ENCODE results near the gene GAPDHS.

Gene GAPDHS

DNA sequence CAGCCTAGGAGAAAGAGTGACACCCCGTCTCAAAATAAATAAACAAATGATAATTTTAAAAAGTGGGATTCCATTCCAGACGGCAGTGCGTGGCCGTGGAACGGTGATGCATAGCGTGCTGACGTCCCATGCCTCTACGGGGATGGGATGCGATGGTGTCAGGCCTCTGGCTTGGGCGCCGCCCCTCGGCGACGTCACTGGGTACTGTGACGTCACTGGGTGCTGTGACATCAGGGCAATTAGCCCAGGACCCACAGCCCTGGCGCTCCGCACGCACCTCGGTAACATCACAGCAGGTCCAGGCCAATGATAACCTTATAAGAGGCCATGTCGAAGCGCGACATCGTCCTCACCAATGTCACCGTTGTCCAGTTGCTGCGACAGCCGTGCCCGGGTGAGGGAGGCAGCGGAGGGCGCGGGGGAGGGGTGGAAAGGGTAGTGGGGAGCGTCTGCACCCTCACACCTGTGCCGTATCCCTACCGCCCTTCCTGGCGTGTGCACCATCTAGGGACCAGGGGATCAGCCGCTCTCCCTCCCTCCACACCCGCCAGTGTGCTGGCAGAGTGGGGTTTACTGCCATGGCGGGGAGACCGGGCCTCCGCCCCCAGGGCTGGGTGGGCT, at the start of gene GAPDHS:
GAPDHS (plus strand) TSS at position 256 of the 621 bp plus-strand sequence; CDS start at position 328, 72 bp downstream.
- no peak for DNase-seq (ENCODE audit: low read depth in 2 of 2, low spot score in 1 of 2)

GRCh38 chr19:35484252-35485036, 48.8 kb upstream of the GAPDHS start:
- DNase-seq (ENCODE audit: low read depth in 2 of 2, low spot score in 1 of 2) = no peak

DNA sequence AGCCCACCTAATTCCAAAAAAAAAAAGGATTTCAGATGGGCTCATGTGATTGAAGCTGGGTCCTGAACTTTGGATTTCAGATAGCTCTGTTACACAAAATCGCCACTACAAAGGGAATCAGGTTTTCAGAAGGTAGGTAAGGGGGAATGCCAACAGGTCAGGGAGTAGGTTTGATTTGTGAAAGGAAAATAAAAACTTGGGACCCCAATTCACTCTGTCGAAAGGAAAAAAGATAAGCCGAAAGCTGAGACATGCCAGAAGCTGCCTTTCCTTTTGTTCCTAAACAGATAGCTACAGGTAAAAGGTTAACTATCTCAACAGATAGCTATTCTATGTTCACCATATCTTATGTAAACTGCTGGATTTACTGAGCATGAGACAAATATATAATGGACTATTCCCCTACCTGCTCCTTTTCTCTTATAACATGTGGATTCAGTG, 47.0 kb upstream of the GAPDHS start:
- DNase-seq (ENCODE audit: low read depth in 2 of 2, low spot score in 1 of 2) = no peak

DNA sequence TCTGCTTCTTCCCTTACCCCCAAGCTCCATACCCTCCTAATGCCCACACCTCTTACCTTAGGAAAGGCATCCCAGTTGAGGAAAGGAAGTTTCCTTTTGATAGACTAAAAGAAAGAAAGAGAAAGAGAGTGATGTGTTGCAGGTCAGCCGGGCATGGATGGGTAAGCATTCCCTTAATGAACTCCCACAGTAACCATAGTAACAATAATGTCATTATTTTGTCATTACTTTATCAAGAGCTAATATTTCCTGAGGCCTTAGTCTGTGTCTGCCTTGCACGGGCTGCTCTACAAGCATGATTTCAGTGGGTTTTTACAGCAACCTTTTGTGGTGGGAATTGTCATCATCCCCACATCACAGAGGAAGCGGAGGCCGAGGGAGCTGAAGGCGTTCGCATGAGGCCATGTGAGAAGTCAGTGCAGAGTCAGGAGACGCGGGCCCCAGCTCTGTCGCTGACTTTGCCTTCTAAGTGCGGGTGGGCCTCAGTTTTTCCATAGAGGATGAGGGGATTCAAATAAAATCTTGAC, 45.5 kb upstream of the GAPDHS start:
- DNase-seq (ENCODE audit: low read depth in 2 of 2, low spot score in 1 of 2) = no peak

DNA sequence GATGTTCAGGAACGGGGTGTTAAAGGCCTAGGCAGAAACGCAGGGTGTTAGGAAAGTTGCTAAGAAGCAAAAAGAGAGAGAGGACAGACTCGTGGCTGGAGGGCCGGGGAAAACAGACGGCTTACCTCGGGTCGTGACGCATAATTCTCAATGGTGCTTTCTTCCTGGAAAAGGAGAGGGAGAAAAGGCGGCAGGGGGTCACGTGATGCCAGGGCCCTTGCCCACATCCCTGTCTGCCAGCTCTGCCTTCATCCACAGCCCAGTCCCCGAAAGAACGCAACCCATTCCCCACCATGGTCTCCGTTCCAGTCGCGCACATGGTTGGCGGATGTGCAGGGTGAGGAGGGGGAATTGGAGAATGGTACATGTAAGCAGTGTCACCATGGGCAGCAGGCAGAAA, 44.6 kb upstream of the GAPDHS start:
- DNase-seq (ENCODE audit: low read depth in 2 of 2, low spot score in 1 of 2) = no peak

GRCh38 chr19:35490364-35490763, 42.9 kb upstream of the GAPDHS start, which contains the start of gene KRTDAP:
Gene KRTDAP (minus strand): TSS chr19:35490464. CDS start chr19:35490442, 22 bp downstream.
- no peak for DNase-seq (ENCODE audit: low read depth in 2 of 2, low spot score in 1 of 2)

DNA sequence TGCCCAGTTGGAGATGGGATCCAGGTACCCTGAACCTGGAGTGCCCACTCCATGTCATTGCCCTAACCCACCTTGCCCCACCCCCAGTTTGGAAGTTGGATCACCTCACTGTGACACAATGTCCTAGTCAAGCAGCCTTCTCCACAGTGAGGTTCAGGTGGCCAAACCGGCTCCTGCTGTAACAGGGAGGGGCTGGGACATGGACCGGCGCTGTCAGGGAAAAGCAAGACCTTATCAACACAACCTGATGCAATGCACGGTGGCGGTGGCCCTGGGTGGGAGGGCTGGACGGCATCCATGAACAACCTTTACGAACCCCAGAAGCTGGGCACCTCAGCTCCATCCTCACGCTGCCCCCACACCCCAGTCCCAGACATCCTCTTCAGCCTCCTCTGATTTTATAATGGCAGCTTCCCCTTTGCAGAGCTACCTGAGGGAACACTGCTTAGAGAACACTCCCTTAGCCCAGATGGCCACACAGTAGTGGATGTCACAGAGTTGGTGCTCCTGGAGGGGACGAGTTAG, 41.4 kb upstream of the GAPDHS start:
- no peak for DNase-seq (ENCODE audit: low read depth in 2 of 2, low spot score in 1 of 2)

DNA sequence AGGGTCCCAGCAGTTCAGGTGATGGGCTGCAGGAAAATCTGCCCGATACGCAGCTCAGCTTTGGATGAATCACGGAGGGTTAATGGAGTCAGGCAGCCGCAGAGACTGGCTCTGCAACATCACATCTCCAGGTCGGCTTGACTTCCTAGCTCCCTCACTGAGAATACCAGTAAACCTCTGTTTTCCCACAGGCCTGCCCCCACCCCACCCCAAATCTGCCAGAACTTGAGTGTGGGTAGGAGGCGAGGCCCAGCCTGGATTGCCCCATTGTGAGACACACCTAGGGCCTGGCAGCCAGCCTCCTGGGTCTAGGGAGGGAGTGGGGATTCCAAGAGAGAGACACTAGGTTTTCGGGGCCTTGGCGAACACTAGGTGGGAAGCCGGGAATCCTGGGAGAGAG, 39.3 kb upstream of the GAPDHS start:
- no peak for DNase-seq (ENCODE audit: low read depth in 2 of 2, low spot score in 1 of 2)

DNA sequence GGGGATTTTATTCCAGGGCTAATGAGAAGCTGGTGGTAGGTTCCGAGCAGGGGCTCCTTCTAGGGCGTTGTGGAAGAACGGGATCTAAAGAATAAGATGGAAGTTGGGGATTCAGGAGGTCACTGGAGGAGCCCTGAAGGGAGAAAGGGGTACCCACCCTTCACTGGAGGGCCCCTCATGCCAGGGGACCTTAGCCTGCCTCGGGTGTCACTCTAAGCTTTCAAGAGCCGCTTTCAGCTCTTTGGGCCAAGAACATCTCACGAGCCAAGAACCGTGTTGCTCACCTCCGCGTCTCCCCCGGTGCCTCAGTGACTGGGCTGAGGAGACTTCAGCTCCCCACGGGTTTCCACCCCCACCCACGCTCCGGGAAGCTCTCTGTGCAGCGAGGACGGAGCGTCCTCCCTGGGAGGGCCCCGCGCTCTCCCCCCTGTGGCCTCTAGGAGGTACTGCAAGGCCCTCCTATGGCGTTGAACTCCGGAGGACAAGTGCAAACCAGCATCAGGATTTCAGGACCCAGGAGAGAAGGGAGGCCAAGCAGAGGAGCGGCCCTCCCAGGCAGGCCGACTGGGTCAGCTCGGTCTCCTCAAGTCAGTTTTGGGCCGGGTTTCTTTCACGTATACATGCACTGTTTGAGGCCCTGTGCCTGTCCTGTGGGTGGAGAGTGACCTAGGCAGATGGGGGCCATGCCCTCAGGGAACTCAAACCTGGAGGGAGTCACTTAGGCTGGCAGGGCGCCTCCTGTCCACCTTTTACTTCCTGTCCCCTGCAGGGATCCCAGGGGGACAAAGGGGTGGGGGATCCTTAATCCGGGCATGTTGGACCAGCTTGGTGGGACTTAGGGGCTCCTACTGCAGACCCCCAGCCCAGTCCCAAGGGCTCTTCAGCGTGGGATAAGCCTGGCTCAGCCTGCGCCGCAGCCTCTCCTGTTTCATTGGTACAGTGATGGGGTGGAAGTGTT, 37.9 kb upstream of the GAPDHS start:
- DNase-seq (ENCODE audit: low read depth in 2 of 2, low spot score in 1 of 2) = peak; percentile 72 to 79

- no peak for DNase-seq (ENCODE audit: low read depth in 2 of 2, low spot score in 1 of 2)
These were observed 35.9 kb upstream of the GAPDHS start for GRCh38 chr19:35497406-35497805.

- DNase-seq (ENCODE audit: low read depth in 2 of 2, low spot score in 1 of 2) = no peak
These were observed 35.0 kb upstream of the GAPDHS start for GRCh38 chr19:35498220-35498619.

DNA sequence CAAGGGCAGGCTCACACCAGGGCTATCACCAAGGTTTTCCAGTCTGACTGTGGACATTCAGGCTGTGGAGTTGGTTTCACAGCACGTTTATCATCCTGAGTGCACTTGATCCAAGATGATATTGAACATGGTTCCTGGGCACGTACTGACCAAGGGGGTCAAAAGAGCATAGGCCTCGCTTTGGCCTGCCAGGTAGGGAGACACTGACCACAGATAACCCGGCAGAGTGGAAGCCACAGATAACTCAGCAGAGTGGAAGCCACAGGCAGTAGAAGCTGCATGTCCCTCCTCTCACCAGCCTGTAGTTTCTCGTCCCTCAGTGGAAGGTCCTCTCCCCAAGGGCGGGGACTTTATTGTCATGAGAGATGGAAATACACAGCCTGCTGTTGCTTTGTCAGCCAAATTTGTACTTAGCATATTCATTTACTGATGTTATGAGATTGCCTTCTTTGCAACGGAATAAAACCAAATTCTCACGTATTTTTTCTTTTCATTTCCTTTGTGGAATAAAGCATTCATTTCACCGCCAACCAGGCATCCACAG, 34.2 kb upstream of the GAPDHS start:
- DNase-seq (ENCODE audit: low read depth in 2 of 2, low spot score in 1 of 2) = no peak

GRCh38 chr19:35500611-35501010, 32.6 kb upstream of the GAPDHS start:
- DNase-seq (ENCODE audit: low read depth in 2 of 2, low spot score in 1 of 2) = no peak

- no peak for DNase-seq (ENCODE audit: low read depth in 2 of 2, low spot score in 1 of 2)
These were observed 31.6 kb upstream of the GAPDHS start for GRCh38 chr19:35501684-35502083.

DNA sequence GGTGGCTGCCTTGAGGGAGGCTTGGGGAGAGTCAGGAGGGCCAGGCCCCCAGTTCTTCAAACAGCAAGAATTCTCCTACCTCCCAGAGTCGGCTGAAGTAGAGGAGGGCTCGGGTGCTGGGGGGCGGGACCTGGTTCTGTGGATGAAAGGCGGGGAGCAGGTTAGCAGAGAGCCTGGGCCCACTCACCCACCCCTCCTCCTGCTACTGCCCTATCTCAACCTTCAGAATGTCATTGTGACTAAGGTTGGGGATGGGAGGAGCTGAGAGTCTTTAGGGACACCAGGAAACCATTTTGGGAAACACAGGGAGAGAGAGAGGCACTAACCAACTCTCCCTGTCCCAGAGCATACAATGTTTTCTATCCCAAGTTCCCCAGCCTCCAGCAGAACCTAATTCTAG, 30.5 kb upstream of the GAPDHS start:
- DNase-seq (ENCODE audit: low read depth in 2 of 2, low spot score in 1 of 2) = no peak

- DNase-seq (ENCODE audit: low read depth in 2 of 2, low spot score in 1 of 2) = no peak
These were observed 27.2 kb upstream of the GAPDHS start for GRCh38 chr19:35506011-35506410.

GRCh38 chr19:35507561-35507960, 25.7 kb upstream of the GAPDHS start:
- DNase-seq (ENCODE audit: low read depth in 2 of 2, low spot score in 1 of 2) = no peak

DNA sequence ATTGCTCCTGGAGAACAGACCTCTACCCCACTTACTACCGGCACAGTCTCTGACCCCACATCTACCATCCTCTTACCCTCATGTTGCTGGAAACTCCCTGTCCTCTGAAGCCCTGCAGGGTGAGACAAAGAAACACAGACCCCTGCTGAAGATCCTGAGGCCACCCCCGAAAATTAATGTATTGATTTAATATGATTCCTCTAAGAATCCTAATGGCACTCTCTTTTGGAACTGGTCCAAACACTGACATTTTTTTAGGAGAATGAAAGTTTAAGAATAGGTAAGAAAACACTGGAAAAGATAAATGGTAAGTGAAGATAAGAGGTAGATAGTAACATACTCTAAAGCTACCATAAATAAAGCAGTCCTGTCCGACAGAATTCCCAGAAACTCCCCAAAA, 25.1 kb upstream of the GAPDHS start:
- DNase-seq (ENCODE audit: low read depth in 2 of 2, low spot score in 1 of 2) = no peak

GRCh38 chr19:35509018-35509652, 24.1 kb upstream of the GAPDHS start:
- peak in 1 of 2 donors; percentile 19 for DNase-seq (ENCODE audit: low read depth in 2 of 2, low spot score in 1 of 2)
